T-cell (primary cell): ENCODE data around the gene UBE2V1. TPM values are rescaled to one million over a fixed set of nuclear protein-coding genes. Genes with fewer than 3 reads are reported as not detected.

Experiments used
- ATAC-seq, 4 experiments: fragments of 200-7000 bp in 3 of 4; fragments of 150-1000 bp in 1 of 4; cut with Tn5 transposase; replicated peaks in 1 of 4; 1 replicate in 3 of 4; 2 replicates in 1 of 4; pipeline ENCODE4 v1.10.0; 2021; ENCODE audit warnings: moderate library complexity in 3 of 4, mild to moderate bottlenecking in 2 of 4, moderate number of reproducible peaks in 1 of 4
- CTCF ChIA-PET, 2 donors: fragments of 300-600 bp; sonication (Branson Sonifier 250); formaldehyde crosslinking; loops; one replicate each; lab custom pipeline; 2022; ENCODE audit warnings: antibody characterized with exemption in 2 of 2; lab: Charles Lee
- POLR2A ChIA-PET, 2 donors: fragments of 300-600 bp; sonication (Branson Sonifier 250); formaldehyde crosslinking; loops; one replicate each; lab custom pipeline; 2022; ENCODE audit warnings: antibody characterized with exemption in 2 of 2; lab: Charles Lee
- DNase-seq, 35 experiments: peaks; one replicate each; pipeline versions ENCODE4 v3.0.0 to v3.0.0-alpha.2; 2013 to 2023
- H3K27ac ChIP-seq: one replicate; pipeline ENCODE4 v1.5.1; 2013; ENCODE audit warnings: low read length
- H3K27me3 ChIP-seq, 2 experiments: replicated peaks in 1 of 2; 1 replicate in 1 of 2; 2 replicates in 1 of 2; pipeline versions ENCODE4 v1.6.1 to v1.7.0; 2013; ENCODE audit warnings: low read length in 1 of 2, mixed read lengths in 1 of 2; ENCODE audit not compliant: control insufficient read depth in 2 of 2, insufficient read depth in 2 of 2; ENCODE audit errors: extremely low read depth in 1 of 2
- H3K36me3 ChIP-seq, 2 donors: 1 replicate in 1 of 2; 2 replicates in 1 of 2; pipeline versions ENCODE4 v1.6.1 to v1.7.0; 2013; ENCODE audit warnings: low read length in 1 of 2; ENCODE audit not compliant: control insufficient read depth in 2 of 2, insufficient read depth in 1 of 2; ENCODE audit errors: extremely low read depth in 1 of 2
- H3K4me1 ChIP-seq, 2 experiments: 1 replicate in 1 of 2; 2 replicates in 1 of 2; pipeline versions ENCODE4 v1.6.1 to v1.7.0; 2013; ENCODE audit warnings: low read length in 2 of 2, mixed read lengths in 1 of 2; ENCODE audit not compliant: insufficient read depth in 2 of 2, control insufficient read depth in 1 of 2; ENCODE audit errors: extremely low read depth in 1 of 2
- H3K4me3 ChIP-seq, 2 donors: 1 replicate in 1 of 2; 2 replicates in 1 of 2; pipeline versions ENCODE4 v1.5.1 to v1.7.0; 2013; ENCODE audit warnings: mild to moderate bottlenecking in 2 of 2, low read length in 1 of 2, moderate library complexity in 1 of 2; ENCODE audit not compliant: control insufficient read depth in 1 of 2; ENCODE audit errors: extremely low read depth in 1 of 2
- H3K9me3 ChIP-seq: 2 replicates; pipeline ENCODE4 v1.7.0; 2013
- H3K27ac Mint-ChIP-seq, 2 donors: one replicate each; pipeline ENCODE4 v1.8.0; 2020 to 2021; ENCODE audit warnings: mild to moderate bottlenecking in 2 of 2, mixed read lengths in 2 of 2
- H3K27me3 Mint-ChIP-seq, 2 donors: one replicate each; pipeline ENCODE4 v1.8.0; 2021 to 2022; ENCODE audit warnings: mixed read lengths in 2 of 2
- H3K36me3 Mint-ChIP-seq: one replicate; pipeline ENCODE4 v1.8.0; 2021; ENCODE audit warnings: mixed read lengths
- H3K4me1 Mint-ChIP-seq, 3 donors: one replicate each; pipeline ENCODE4 v1.8.0; 2020 to 2022; ENCODE audit warnings: mixed read lengths in 3 of 3, mild to moderate bottlenecking in 1 of 3
- H3K4me3 Mint-ChIP-seq, 3 donors: one replicate each; pipeline ENCODE4 v1.8.0; 2020 to 2022; ENCODE audit warnings: mild to moderate bottlenecking in 3 of 3, mixed read lengths in 3 of 3, moderate library complexity in 3 of 3
- H3K9me3 Mint-ChIP-seq, 3 donors: one replicate each; pipeline ENCODE4 v1.8.0; 2020 to 2022; ENCODE audit warnings: mixed read lengths in 3 of 3
- WGBS: methylation state at CpG from one replicate; pipeline ENCODE4 v1.1.5; 2013; ENCODE audit warnings: missing lambda C conversion rate; ENCODE audit not compliant: insufficient coverage; 5-methylcytosine and 5-hydroxymethylcytosine counted together
- total RNA-seq, 35 experiments: library from RNA in 6 of 35; stranded (reverse) in 6 of 35; fragments of 120-200 nt in 1 of 35; gene quantifications; one replicate each; pipeline versions ENCODE4 v1.2.1 to v1.2.4 and lab custom pipeline; 2013 to 2026

The UBE2V1 gene
- total RNA-seq, 5 donors from 2014 or later (not counting 1 experiment from before 2014, with no cell fraction given) = 107 to 194 (median 116) TPM

DNA sequence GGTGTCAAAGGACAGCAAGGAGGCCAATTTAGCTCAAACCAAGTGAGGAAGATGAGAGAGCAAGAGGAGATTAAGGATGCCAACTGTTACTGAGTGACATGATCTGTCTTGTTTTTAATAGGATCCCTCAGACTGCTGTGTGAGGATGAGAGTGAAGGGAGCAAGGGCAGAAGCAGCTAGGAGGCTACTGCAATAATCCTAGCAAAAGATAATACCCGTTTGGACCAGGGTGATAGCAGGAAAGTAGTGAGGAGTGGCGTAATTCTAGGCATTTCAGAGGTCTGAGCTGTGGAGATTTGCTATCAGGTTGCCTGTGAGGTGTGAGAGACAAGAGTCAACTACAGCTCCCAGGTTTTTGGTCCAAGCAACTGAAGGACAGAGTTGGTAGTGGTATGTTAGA, 14.7 kb downstream of the UBE2V1 start:
- peaks cover 0 to 17% of the 10 kb centered on the region in 2 experiments for H3K4me1 ChIP-seq
- H3K9me3 Mint-ChIP-seq = no peaks in the 10 kb centered on the region
- no peak overlapping the region for H3K27ac ChIP-seq
- no peaks in the 10 kb centered on the region for H3K9me3 ChIP-seq
- CTCF ChIA-PET = interaction anchor here (0.5 to 1.1 kb wide), 4 partner anchors 38 to 377 kb away, joined by 3 read pairs; no protein-coding TSS in a partner anchor
- POLR2A ChIA-PET = no interaction called here
- H3K4me3 ChIP-seq = no peak overlapping the region
- H3K4me1 Mint-ChIP-seq = peaks cover 40 to 55% (median 54%) of the 10 kb centered on the region in 3 donors
- peak overlapping the region; percentile 37 to 63 for H3K27ac Mint-ChIP-seq
- peaks cover 0 to 47% of the 10 kb centered on the region in 2 donors for H3K36me3 ChIP-seq
- H3K27me3 ChIP-seq = no peaks in the 10 kb centered on the region
- peaks cover 43% of the 10 kb centered on the region for H3K36me3 Mint-ChIP-seq
- WGBS = 87% methylated on average over 2 of the region's 2 CpGs
- no peaks in the 10 kb centered on the region for H3K27me3 Mint-ChIP-seq
- no peak overlapping the region for H3K4me3 Mint-ChIP-seq
- DNase-seq (no peak), ATAC-seq (no peak)

DNA sequence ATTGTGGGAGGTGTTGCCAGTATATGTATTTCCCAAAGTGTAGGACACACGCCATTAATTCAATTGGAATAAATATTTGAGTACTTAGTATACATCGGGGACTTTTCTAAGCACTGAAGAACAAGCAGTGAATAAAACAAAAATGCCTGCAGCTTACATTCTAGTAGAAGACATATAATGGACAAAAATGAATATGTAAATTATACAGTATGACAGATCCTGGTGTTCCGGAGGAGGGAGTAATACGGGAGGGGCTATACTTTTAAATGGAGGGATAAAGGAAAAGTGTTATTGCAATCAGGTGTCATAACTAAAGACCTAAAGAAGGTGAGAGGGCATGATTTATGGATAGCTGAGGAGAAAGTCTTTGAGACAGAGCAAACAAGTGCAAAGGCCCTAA, 15.1 kb downstream of the UBE2V1 start:
- Mint-ChIP-seq H3K27me3 (no peaks in the 10 kb centered on the region), H3K9me3 (no peaks in the 10 kb centered on the region), H3K4me3 (no peak overlapping the region), H3K36me3 (peaks cover 45% of the 10 kb centered on the region), H3K4me1 (peaks cover 41 to 55% (median 51%) of the 10 kb centered on the region in 3 donors), H3K27ac (peak overlapping the region; percentile 37 to 63)
- ChIA-PET CTCF (interaction anchor here in 1 of 2 donors (0.5 to 0.6 kb wide), 2 partner anchors 38 to 378 kb away, joined by 3 read pairs; no protein-coding TSS in a partner anchor), POLR2A (no interaction called here)
- Histone ChIP-seq H3K4me3 (no peak overlapping the region), H3K27me3 (no peaks in the 10 kb centered on the region), H3K4me1 (peaks cover 0 to 17% of the 10 kb centered on the region in 2 experiments), H3K27ac (no peak overlapping the region), H3K9me3 (no peaks in the 10 kb centered on the region), H3K36me3 (peaks cover 0 to 51% of the 10 kb centered on the region in 2 donors)
- ATAC-seq = no peak
- WGBS = 100% methylated on average over 2 of the region's 4 CpGs
- DNase-seq = no peak

DNA sequence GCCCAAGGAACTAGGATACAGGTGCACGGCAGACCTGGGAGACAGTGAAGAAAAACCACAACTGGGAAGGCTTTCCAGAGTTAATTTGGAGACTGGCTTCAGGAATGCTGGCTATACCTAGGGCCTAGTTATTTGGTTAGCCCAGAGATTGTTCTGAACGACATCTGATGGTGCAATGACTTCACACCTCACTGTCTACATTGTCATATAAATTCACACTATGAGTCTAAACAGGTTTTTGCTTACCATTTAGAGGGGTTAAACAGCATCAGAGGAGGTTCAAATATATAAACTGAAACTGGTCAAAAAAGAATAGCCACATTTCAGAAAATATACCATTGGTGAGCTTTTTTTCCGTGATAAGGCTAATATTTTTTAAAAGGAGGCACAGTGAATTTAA, 16.7 kb downstream of the UBE2V1 start:
- H3K9me3 Mint-ChIP-seq = no peaks in the 10 kb centered on the region
- POLR2A ChIA-PET = no interaction called here

DNA sequence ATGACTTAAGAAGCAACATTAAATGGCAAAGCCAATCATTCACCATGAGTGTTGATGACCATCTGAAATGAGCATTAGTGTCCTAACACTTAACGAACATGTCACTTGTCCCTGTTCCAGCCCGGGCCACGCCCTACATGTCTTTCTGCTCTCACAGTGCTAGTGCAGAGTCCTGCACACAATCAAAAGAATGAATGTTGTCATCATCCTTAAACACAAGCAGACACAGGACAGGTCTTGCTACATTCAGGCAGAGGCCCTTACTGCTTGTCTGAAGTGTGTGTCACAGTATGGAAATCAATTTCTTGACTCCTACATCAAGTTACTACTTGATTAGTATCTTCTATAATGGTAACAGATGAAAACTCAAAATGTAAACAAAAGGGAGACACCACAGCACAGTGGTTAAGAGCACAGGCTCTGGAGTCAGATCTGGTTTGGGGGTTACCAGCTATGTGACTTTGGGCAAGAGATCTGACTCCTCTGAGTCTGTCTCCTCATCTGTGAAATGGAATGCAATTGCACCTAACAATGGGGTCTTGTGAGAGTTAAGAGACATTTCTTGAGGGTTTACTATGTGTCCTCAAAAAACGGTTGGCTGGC, 17.4 kb downstream of the UBE2V1 start:
- POLR2A ChIA-PET = no interaction called here
- 100% methylated on average over 1 of the region's 4 CpGs for WGBS

More for the DNA sequence above, 16.7 kb downstream of the UBE2V1 start:
- no peak for ATAC-seq
- CTCF ChIA-PET = interaction anchor here in 1 of 2 donors (1.1 kb wide), 1 partner anchor 12 kb away, joined by 7 read pairs; no protein-coding TSS in a partner anchor
- 91% methylated on average over 1 of the region's 3 CpGs for WGBS
- H3K27me3 Mint-ChIP-seq = no peaks in the 10 kb centered on the region
- peaks cover 5 to 53% of the 10 kb centered on the region in 2 donors for H3K36me3 ChIP-seq
- H3K36me3 Mint-ChIP-seq = peaks cover 42% of the 10 kb centered on the region
- peaks cover 0 to 12% of the 10 kb centered on the region in 2 experiments for H3K4me1 ChIP-seq
- DNase-seq = no peak
- peaks cover 28 to 43% (median 42%) of the 10 kb centered on the region in 3 donors for H3K4me1 Mint-ChIP-seq
- no peaks in the 10 kb centered on the region for H3K27me3 ChIP-seq
- no peak overlapping the region for H3K4me3 Mint-ChIP-seq
- no peaks in the 10 kb centered on the region for H3K9me3 ChIP-seq
- H3K27ac ChIP-seq = no peak overlapping the region
- H3K4me3 ChIP-seq = no peak overlapping the region
- no peak overlapping the region for H3K27ac Mint-ChIP-seq

DNA sequence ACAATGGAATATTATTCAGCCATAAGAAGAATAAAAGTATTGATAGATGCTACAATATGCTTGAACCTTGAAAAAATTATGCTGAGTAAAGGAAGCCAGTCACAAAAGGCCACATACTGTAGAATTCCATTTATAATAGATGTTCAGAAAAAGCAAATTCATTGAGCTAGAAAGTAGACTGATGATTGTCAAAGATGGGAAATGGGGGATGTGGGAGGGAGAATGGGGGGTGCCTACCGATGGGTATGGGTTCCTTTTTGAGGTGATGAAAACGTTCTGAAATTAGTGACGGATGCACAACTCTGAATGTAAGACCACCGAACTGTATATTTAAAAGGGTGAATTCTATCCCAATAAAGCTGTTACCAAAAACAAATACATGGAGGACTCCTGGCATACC, 18.4 kb downstream of the UBE2V1 start:
- CTCF ChIA-PET = interaction anchor here in 1 of 2 donors (1.9 kb wide), 1 partner anchor 10 kb away, joined by 5 read pairs; no protein-coding TSS in a partner anchor
- POLR2A ChIA-PET = interaction anchor here in 1 of 2 donors (0.6 kb wide), 1 partner anchor 10 kb away, joined by 8 read pairs; no protein-coding TSS in a partner anchor
- Mint-ChIP-seq H3K27me3 (no peaks in the 10 kb centered on the region), H3K36me3 (peaks cover 48% of the 10 kb centered on the region), H3K4me3 (no peak overlapping the region), H3K4me1 (peaks cover 38 to 41% (median 41%) of the 10 kb centered on the region in 3 donors), H3K9me3 (no peaks in the 10 kb centered on the region), H3K27ac (no peak overlapping the region)
- Histone ChIP-seq H3K9me3 (no peaks in the 10 kb centered on the region), H3K27me3 (no peaks in the 10 kb centered on the region), H3K36me3 (peaks cover 5 to 58% of the 10 kb centered on the region in 2 donors), H3K4me3 (no peak overlapping the region), H3K27ac (no peak overlapping the region), H3K4me1 (peaks cover 0 to 5% of the 10 kb centered on the region in 2 experiments)
- DNase-seq (no peak), ATAC-seq (no peak)
- WGBS = no CpG with 5 or more reads among the region's 4 CpGs

More for the DNA sequence above, 17.4 kb downstream of the UBE2V1 start:
- CTCF ChIA-PET = no interaction called here
- Histone ChIP-seq H3K9me3 (no peaks in the 10 kb centered on the region), H3K27me3 (no peaks in the 10 kb centered on the region), H3K4me1 (peaks cover 0 to 12% of the 10 kb centered on the region in 2 experiments), H3K4me3 (no peak overlapping the region), H3K27ac (no peak overlapping the region), H3K36me3 (peaks cover 5 to 53% of the 10 kb centered on the region in 2 donors)
- Mint-ChIP-seq H3K27ac (peak overlapping the region in 1 of 2 donors; percentile 13), H3K4me1 (peaks cover 30 to 40% (median 39%) of the 10 kb centered on the region in 3 donors), H3K4me3 (no peak overlapping the region), H3K27me3 (no peaks in the 10 kb centered on the region), H3K36me3 (peaks cover 42% of the 10 kb centered on the region), H3K9me3 (no peaks in the 10 kb centered on the region)
- DNase-seq (no peak), ATAC-seq (no peak)

DNA sequence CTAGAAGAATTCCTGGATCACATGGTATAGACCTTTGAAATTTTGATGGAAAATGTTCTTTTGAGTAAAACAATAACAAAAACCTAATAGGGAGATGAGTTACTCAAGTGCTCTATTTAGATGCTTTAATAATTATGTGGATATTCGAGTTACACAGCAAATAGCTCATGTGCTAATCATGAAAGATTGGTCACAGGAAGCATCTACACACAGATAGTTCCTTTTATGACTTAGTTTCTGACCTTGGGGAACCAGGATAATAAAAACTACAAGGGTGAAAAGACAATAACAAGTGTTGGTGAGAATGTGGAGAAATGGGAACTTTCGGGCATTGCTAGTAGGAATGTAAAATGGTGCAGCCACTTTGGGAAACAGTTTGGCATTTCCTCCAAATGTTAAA, 19.7 kb downstream of the UBE2V1 start:
- peaks cover 5 to 61% of the 10 kb centered on the region in 2 donors for H3K36me3 ChIP-seq
- CTCF ChIA-PET = interaction anchor here in 1 of 2 donors (0.5 to 1.9 kb wide), 4 partner anchors 8 to 118 kb away, joined by 3 to 5 read pairs (median 3); no protein-coding TSS in a partner anchor
- H3K36me3 Mint-ChIP-seq = peaks cover 50% of the 10 kb centered on the region
- no peaks in the 10 kb centered on the region for H3K9me3 Mint-ChIP-seq
- no peaks in the 10 kb centered on the region for H3K27me3 ChIP-seq
- peaks cover 28 to 38% (median 34%) of the 10 kb centered on the region in 3 donors for H3K4me1 Mint-ChIP-seq
- H3K9me3 ChIP-seq = no peaks in the 10 kb centered on the region
- peak overlapping the region in 1 of 2 donors; percentile 29 for H3K27ac Mint-ChIP-seq
- H3K4me1 ChIP-seq = peaks cover 0 to 5% of the 10 kb centered on the region in 2 experiments
- ATAC-seq = no peak
- no peak overlapping the region for H3K4me3 ChIP-seq
- no CpG with 5 or more reads among the region's 2 CpGs for WGBS
- POLR2A ChIA-PET = interaction anchor here in 1 of 2 donors (1.2 kb wide), 1 partner anchor 420 kb away, joined by 3 read pairs; no protein-coding TSS in a partner anchor
- H3K4me3 Mint-ChIP-seq = no peak overlapping the region
- H3K27ac ChIP-seq = no peak overlapping the region
- DNase-seq = no peak
- H3K27me3 Mint-ChIP-seq = no peaks in the 10 kb centered on the region
